SK-N-SH (cell line): ENCODE results near the gene NECTIN3. TPM values are rescaled to one million over a fixed set of nuclear protein-coding genes. Genes with fewer than 3 reads are reported as not detected.

ENCODE experiments used
- CTCF ChIA-PET: fragments of 300-600, 350-600 bp; formaldehyde crosslinking; extraction: SDS; loops from one replicate; lab custom pipeline; 2021; lab: Yijun Ruan, JAX
- POLR2A ChIA-PET: fragments of 350-600 bp; sonication (Branson Sonifier 250); formaldehyde crosslinking; extraction: SDS; loops from one replicate; lab custom pipeline; 2020; ENCODE audit warnings: antibody characterized with exemption, inconsistent platforms; lab: Yijun Ruan, JAX
- DNase-seq: peaks from one replicate; pipeline ENCODE4 v3.0.0; 2012
- H2AFZ ChIP-seq: fragments of 200-600 bp; sonication (generic); 2 replicates; pipeline ENCODE4 v1.8.1; 2016; ENCODE audit warnings: antibody characterized with exemption, mild to moderate bottlenecking, low read depth
- H3F3A ChIP-seq: fragments of 200-600 bp; sonication (generic); replicated peaks from 2 replicates; pipeline ENCODE3; 2016; ENCODE audit warnings: antibody characterized with exemption, mild to moderate bottlenecking; ENCODE audit not compliant: insufficient read depth
- H3K27ac ChIP-seq, 2 experiments: fragments of 200-500 bp in 1 of 2; fragments of 200-600 bp in 1 of 2; sonication (Bioruptor generic) in 1 of 2; sonication (generic), shearing (Covaris generic) in 1 of 2; 2 replicates each; pipeline versions ENCODE4 v1.5.1 to v1.6.1; 2014 to 2016; ENCODE audit warnings: low read depth in 2 of 2, inconsistent platforms in 1 of 2, low read length in 1 of 2, mild to moderate bottlenecking in 1 of 2, mixed read lengths in 1 of 2
- H3K27me3 ChIP-seq: fragments of 200-600 bp; sonication (generic), shearing (Covaris generic); 2 replicates; pipeline ENCODE4 v1.6.1; 2016; ENCODE audit warnings: mixed run types; ENCODE audit not compliant: insufficient read depth
- H3K36me3 ChIP-seq, 2 experiments: fragments of 200-500 bp in 1 of 2; fragments of 200-600 bp in 1 of 2; sonication (Bioruptor generic) in 1 of 2; sonication (generic) in 1 of 2; replicated peaks in 1 of 2; 2 replicates each; pipeline versions ENCODE3 to v1.5.1; 2014 to 2016; ENCODE audit warnings: low read length in 1 of 2, mild to moderate bottlenecking in 1 of 2; ENCODE audit not compliant: insufficient read depth in 2 of 2, control insufficient read depth in 1 of 2
- H3K4me1 ChIP-seq, 2 experiments: fragments of 200-500 bp in 1 of 2; fragments of 200-600 bp in 1 of 2; sonication (Bioruptor generic) in 1 of 2; sonication (generic), shearing (Covaris generic) in 1 of 2; 2 replicates each; pipeline versions ENCODE4 v1.5.1 to v1.6.1; 2014 to 2016; ENCODE audit warnings: low read depth in 1 of 2, low read length in 1 of 2, mixed run types in 1 of 2; ENCODE audit not compliant: insufficient read depth in 2 of 2, control insufficient read depth in 1 of 2
- H3K4me2 ChIP-seq: fragments of 200-600 bp; sonication (generic), shearing (Covaris generic); 2 replicates; pipeline ENCODE4 v1.6.1; 2017; ENCODE audit warnings: mixed run types
- H3K4me3 ChIP-seq, 2 experiments: fragments of 200-500 bp in 1 of 2; fragments of 200-600 bp in 1 of 2; sonication (Bioruptor generic) in 1 of 2; sonication (generic), shearing (Covaris generic) in 1 of 2; 2 replicates each; pipeline versions ENCODE4 v1.5.1 to v1.8.1; 2014 to 2016; ENCODE audit warnings: low read depth in 2 of 2, inconsistent platforms in 1 of 2, low read length in 1 of 2, mild to moderate bottlenecking in 1 of 2, mixed read lengths in 1 of 2, moderate library complexity in 1 of 2
- H3K79me2 ChIP-seq: fragments of 200-600 bp; sonication (generic); 2 replicates; pipeline ENCODE4 v1.8.1; 2017; ENCODE audit warnings: mild to moderate bottlenecking; ENCODE audit not compliant: insufficient read depth
- H3K9ac ChIP-seq: fragments of 200-600 bp; sonication (generic); 2 replicates; pipeline ENCODE4 v1.6.1; 2017; ENCODE audit warnings: mixed run types
- H3K9me2 ChIP-seq: fragments of 200-600 bp; sonication (generic); 2 replicates; pipeline ENCODE4 v1.6.1; 2017; ENCODE audit warnings: mixed run types
- H3K9me3 ChIP-seq: fragments of 200-600 bp; sonication (generic); 2 replicates; pipeline ENCODE4 v1.6.1; 2017; ENCODE audit warnings: mixed run types, mild to moderate bottlenecking, moderate library complexity
- H4K20me1 ChIP-seq: fragments of 200-600 bp; sonication (generic); 2 replicates; pipeline ENCODE4 v1.6.1; 2017; ENCODE audit warnings: mild to moderate bottlenecking, mixed run types; ENCODE audit not compliant: insufficient read depth
- CHD2 ChIP-seq: fragments of 150-350 bp; IDR thresholded peaks from 2 replicates; pipeline ENCODE4 v1.6.1; 2018; ENCODE audit warnings: low read length; ENCODE audit not compliant: partially characterized antibody
- EZH2phosphoT487 ChIP-seq: fragments of 200-600 bp; sonication (generic); IDR thresholded peaks from 2 replicates; pipeline ENCODE4 v1.6.1; 2017; ENCODE audit warnings: low read depth, mixed run types, mild to moderate bottlenecking, antibody characterized with exemption, moderate library complexity, borderline replicate concordance
- FOXM1 ChIP-seq: IDR thresholded peaks from 2 replicates; pipeline ENCODE4 v1.4.0; 2012; ENCODE audit warnings: low read depth, mild to moderate bottlenecking
- IRF3 ChIP-seq: fragments of 150-350 bp; IDR thresholded peaks from 2 replicates; pipeline ENCODE4 v1.6.1; 2016; ENCODE audit warnings: mild to moderate bottlenecking, low read depth, low read length
- MAX ChIP-seq: IDR thresholded peaks from 2 replicates; pipeline ENCODE4 v1.4.0; 2012; ENCODE audit warnings: low read depth
- NFIC ChIP-seq: IDR thresholded peaks from 2 replicates; pipeline ENCODE4 v1.4.0; 2012; ENCODE audit warnings: borderline replicate concordance
- NRF1 ChIP-seq: IDR thresholded peaks from 2 replicates; pipeline ENCODE4 v1.6.1; 2012; ENCODE audit warnings: low read depth, mild to moderate bottlenecking, low read length
- PBX3 ChIP-seq: IDR thresholded peaks from 2 replicates; pipeline ENCODE4; 2012
- POLR2AphosphoS5 ChIP-seq: IDR thresholded peaks from 2 replicates; pipeline ENCODE4 v1.6.1; 2012; ENCODE audit warnings: low read depth, low read length
- RAD21 ChIP-seq: IDR thresholded peaks from 2 replicates; pipeline ENCODE4 v1.6.1; 2012; ENCODE audit warnings: mild to moderate bottlenecking, low read length
- REST ChIP-seq: IDR thresholded peaks from 2 replicates; pipeline ENCODE4 v1.6.1; 2012; ENCODE audit warnings: mild to moderate bottlenecking, low read depth, low read length, moderate library complexity
- RXRA ChIP-seq: IDR thresholded peaks from 2 replicates; pipeline ENCODE4 v1.4.0; 2012; ENCODE audit warnings: low read depth, mild to moderate bottlenecking, borderline replicate concordance
- SIN3A ChIP-seq: IDR thresholded peaks from 2 replicates; pipeline ENCODE4 v1.6.1; 2012; ENCODE audit warnings: low read depth, mild to moderate bottlenecking, low read length, moderate library complexity, borderline replicate concordance
- SMC3 ChIP-seq: IDR thresholded peaks from 2 replicates; pipeline ENCODE4 v1.6.1; 2012; ENCODE audit warnings: low read depth, low read length, improper control_type of control experiment
- TCF12 ChIP-seq: IDR thresholded peaks from 2 replicates; pipeline ENCODE4 v1.4.0; 2012
- TEAD4 ChIP-seq: IDR thresholded peaks from 2 replicates; pipeline ENCODE4 v1.4.0; 2012; ENCODE audit warnings: mild to moderate bottlenecking, borderline replicate concordance; ENCODE audit not compliant: insufficient read depth
- USF1 ChIP-seq: IDR thresholded peaks from 2 replicates; pipeline ENCODE4 v1.4.0; 2012; ENCODE audit warnings: low read depth, borderline replicate concordance
- USF2 ChIP-seq: fragments of 150-350 bp; IDR thresholded peaks from 2 replicates; pipeline ENCODE4 v1.6.1; 2017; ENCODE audit warnings: antibody characterized with exemption, low read length, low read depth, borderline replicate concordance
- WGBS: methylation state at CpG from one replicate; pipeline ENCODE4 v1.1.6; 2017; ENCODE audit warnings: low lambda C conversion rate; 5-methylcytosine and 5-hydroxymethylcytosine counted together
- polyA plus RNA-seq, 3 experiments: library from polyadenylated mRNA; depleted of rRNA; stranded (reverse); fragments of >200 nt; gene quantifications; 2 replicates each; pipeline ENCODE4 v1.2.3, GENCODE V29; 2012

NECTIN3 gene
- polyA plus RNA-seq, 1 of the 3 experiments (the other 2 are of a cell fraction): 8.9 TPM

GRCh38 chr3:111045564-111045963, 26.1 kb upstream of the NECTIN3 start:
- ChIA-PET POLR2A (no interaction called here), CTCF (no interaction called here)
- TF ChIP-seq MAX (no peak), REST (no peak), PBX3 (no peak), RAD21 (no peak), CHD2 (no peak), POLR2AphosphoS5 (no peak), FOXM1 (no peak), TCF12 (no peak), NFIC (no peak), USF2 (no peak), IRF3 (no peak), RXRA (no peak), SIN3A (no peak), NRF1 (no peak), TEAD4 (no peak), SMC3 (no peak), USF1 (no peak), EZH2phosphoT487 (no peak)
- Histone ChIP-seq H3F3A (no peaks in the 10 kb centered on the region), H3K36me3 (no peaks in the 10 kb centered on the region), H3K27ac (no peak overlapping the region), H3K4me3 (no peak overlapping the region), H3K4me2 (no peak overlapping the region), H3K79me2 (no peaks in the 10 kb centered on the region), H3K9me2 (no peaks in the 10 kb centered on the region), H3K27me3 (no peaks in the 10 kb centered on the region), H3K9ac (no peak overlapping the region), H4K20me1 (no peaks in the 10 kb centered on the region), H3K4me1 (no peaks in the 10 kb centered on the region), H2AFZ (no peak overlapping the region), H3K9me3 (no peaks in the 10 kb centered on the region)
- DNase-seq: no peak
- WGBS: 82% methylated on average over 6 of the region's 6 CpGs
